Motor neuron (in vitro differentiated cells): ENCODE measurements around the gene DLX1. TPM values are rescaled to one million over a fixed set of nuclear protein-coding genes. Genes with fewer than 3 reads are reported as not detected.
"Not testable (repeated sequence)": the region's sequence is repeated elsewhere in the genome, so short reads cannot be mapped to it uniquely, and the experiment has no call there.

Experiments
- ATAC-seq, 8 experiments: fragments of 200-7000 bp; cut with Tn5 transposase; replicated peaks in 6 of 8; 2 replicates each; pipeline ENCODE4 v1.8.0; 2021; ENCODE audit warnings: mild to moderate bottlenecking in 8 of 8, moderate library complexity in 8 of 8
- H3K27ac ChIP-seq, 2 donors: fragments of 250-450 bp; sonication (Bioruptor Pico); 2 replicates each; pipeline ENCODE4 v1.9.0; 2021; ENCODE audit warnings: antibody characterized with exemption in 2 of 2, mild to moderate bottlenecking in 2 of 2, moderate library complexity in 1 of 2
- H3K4me1 ChIP-seq, 2 donors: fragments of 250-450 bp; sonication (Bioruptor Pico); replicated peaks in 1 of 2; 2 replicates each; pipeline ENCODE4 v1.6.1; 2021; ENCODE audit warnings: antibody characterized with exemption in 2 of 2, mild to moderate bottlenecking in 2 of 2, moderate library complexity in 1 of 2
- H3K4me3 ChIP-seq, 5 donors: fragments of 250-450 bp; sonication (Bioruptor Pico); 2 replicates each; pipeline ENCODE4 v1.9.0; 2021; ENCODE audit warnings: antibody characterized with exemption in 5 of 5, mild to moderate bottlenecking in 5 of 5, moderate library complexity in 4 of 5
- WGBS, 10 experiments: fragments of 450-650 bp; shearing (Covaris generic); methylation state at CpG; one replicate each; pipeline ENCODE4 v1.0.0; 2022; 5-methylcytosine and 5-hydroxymethylcytosine counted together
- in situ Hi-C, 9 experiments: fragments of 400-800 bp; cut with MboI; loops; one replicate each; pipeline ENCODE4 v1.15.0; 2021; ENCODE audit warnings: low sequenced_read_pairs in 9 of 9, low pct_unique_long_range_greater_than_20kb in 2 of 9; ENCODE audit not compliant: unreplicated experiment in 9 of 9
- total RNA-seq, 8 experiments: library from RNA; unstranded; fragments of 300-600 nt; gene quantifications; 2 replicates each; pipeline versions ENCODE4 v1.2.3 to v1.2.4, GENCODE V29; 2022

The DLX1 gene
- total RNA-seq, 8 experiments from 2014 or later = 0.09 to 76.5 (median 0.54) TPM; not detected in 1

- H3K27ac ChIP-seq = no peak overlapping the region
- WGBS, 10 experiments = 20 to 68% (median 49%) methylated on average over 1 to 12 of the region's 51 CpGs; no CpG with 5 or more reads in 4 of the 10 experiments
- no peak overlapping the region for H3K4me3 ChIP-seq
- H3K4me1 ChIP-seq = peaks cover 3 to 6% of the 10 kb centered on the region in 2 donors
- no peak for ATAC-seq
- in situ Hi-C loops = loop anchor here in 5 of 9 experiments (10.0 to 25.0 kb wide), 6 partner anchors 171 to 546 kb away; no protein-coding TSS in a partner anchor
These were observed 22.6 kb downstream of the DLX1 start for GRCh38 chr2:172107690-172108586.

DNA sequence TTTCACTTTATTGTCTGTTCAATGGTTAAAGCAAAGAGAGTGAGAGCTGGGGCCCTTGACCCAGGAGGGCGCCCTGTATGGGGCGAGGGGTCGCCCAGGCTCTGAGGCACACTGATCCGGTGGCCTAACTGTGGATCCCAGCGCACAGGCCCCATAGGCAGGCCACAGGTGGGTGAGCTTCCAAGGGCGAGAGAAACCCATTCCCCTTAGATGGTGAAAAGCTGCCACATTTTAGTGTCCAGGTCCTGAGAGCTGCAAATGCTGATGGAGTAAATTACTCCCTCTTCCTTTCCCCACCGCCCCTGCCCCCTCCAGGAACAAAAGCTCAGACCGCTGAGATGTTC is 23.3 kb downstream of the DLX1 start:
- ATAC-seq = no peak
- H3K4me3 ChIP-seq = no peak overlapping the region
- in situ Hi-C loops = loop anchor here in 5 of 9 experiments (10.0 to 25.0 kb wide), 6 partner anchors 171 to 546 kb away; no protein-coding TSS in a partner anchor
- 0 to 40% (median 29%) methylated on average over 1 of the region's 8 CpGs; no CpG with 5 or more reads in 7 of the 10 experiments for WGBS, 10 experiments
- no peak overlapping the region for H3K27ac ChIP-seq
- H3K4me1 ChIP-seq = peaks cover 0 to 6% of the 10 kb centered on the region in 2 donors

DNA sequence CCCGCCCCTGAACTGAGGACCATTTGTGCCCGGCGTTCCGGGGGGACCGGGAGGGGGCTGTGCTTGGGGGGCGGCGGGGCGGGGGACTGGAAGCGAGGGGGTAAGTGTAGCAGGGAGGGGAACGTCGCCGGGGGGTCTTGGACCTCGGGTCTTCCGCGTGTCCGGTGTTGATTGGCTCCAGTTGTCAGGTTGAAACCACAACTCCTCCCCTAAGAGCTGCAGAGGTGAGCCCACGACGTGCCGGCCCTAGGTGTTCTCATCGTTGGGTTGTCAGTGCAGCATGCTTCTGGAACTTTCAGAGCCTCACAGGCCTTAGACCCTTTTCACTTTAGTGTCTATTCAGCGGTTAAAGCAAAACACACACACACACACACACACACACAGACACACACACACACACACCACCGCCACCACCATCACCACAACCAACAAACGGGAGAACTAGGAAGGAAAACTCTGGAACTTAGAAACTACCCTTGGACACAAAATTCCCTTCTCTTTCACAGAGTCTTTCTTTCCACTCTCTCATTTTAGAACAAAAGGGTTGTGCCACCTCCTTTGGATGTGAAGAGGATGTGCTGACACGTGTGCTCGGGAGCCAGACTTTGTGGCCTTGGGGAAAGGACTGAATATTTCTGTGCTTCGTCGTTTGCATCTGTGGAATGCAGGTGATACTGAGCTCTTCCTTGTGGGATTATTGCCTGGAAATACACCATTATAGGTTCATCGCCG is 24.1 kb downstream of the DLX1 start:
- in situ Hi-C loops = loop anchor here in 5 of 9 experiments (10.0 to 25.0 kb wide), 6 partner anchors 172 to 547 kb away; no protein-coding TSS in a partner anchor
- Histone ChIP-seq H3K4me3 (no peak overlapping the region), H3K4me1 (peaks cover 0 to 6% of the 10 kb centered on the region in 2 donors), H3K27ac (no peak overlapping the region)
- WGBS, 10 experiments = 0 to 100% (median 79%) methylated on average over 1 to 6 of the region's 29 CpGs; no CpG with 5 or more reads in 3 of the 10 experiments
- ATAC-seq = no peak

- in situ Hi-C loops = loop anchor here in 5 of 9 experiments (10.0 to 25.0 kb wide), 6 partner anchors 173 to 548 kb away; no protein-coding TSS in a partner anchor
- Histone ChIP-seq H3K27ac (no peak overlapping the region), H3K4me1 (peaks cover 0 to 6% of the 10 kb centered on the region in 2 donors), H3K4me3 (no peak overlapping the region)
- ATAC-seq = no peak
- 52 to 99% (median 77%) methylated on average over 5 to 21 of the region's 31 CpGs for WGBS, 10 experiments
These were observed 24.9 kb downstream of the DLX1 start for GRCh38 chr2:172109988-172110811.

GRCh38 chr2:172113617-172114016 is 28.3 kb downstream of the DLX1 start:
- in situ Hi-C loops = loop anchor here in 5 of 9 experiments (25.0 kb wide), 5 partner anchors 176 to 551 kb away; no protein-coding TSS in a partner anchor
- 0 to 50% (median 27%) methylated on average over 1 to 2 of the region's 2 CpGs; no CpG with 5 or more reads in 1 of the 10 experiments for WGBS, 10 experiments
- no peak overlapping the region for H3K4me3 ChIP-seq
- H3K4me1 ChIP-seq = no peaks in the 10 kb centered on the region
- ATAC-seq = peak in 5 of 8 experiments; percentile 33 to 97 (median 89)
- no peak overlapping the region for H3K27ac ChIP-seq

DNA sequence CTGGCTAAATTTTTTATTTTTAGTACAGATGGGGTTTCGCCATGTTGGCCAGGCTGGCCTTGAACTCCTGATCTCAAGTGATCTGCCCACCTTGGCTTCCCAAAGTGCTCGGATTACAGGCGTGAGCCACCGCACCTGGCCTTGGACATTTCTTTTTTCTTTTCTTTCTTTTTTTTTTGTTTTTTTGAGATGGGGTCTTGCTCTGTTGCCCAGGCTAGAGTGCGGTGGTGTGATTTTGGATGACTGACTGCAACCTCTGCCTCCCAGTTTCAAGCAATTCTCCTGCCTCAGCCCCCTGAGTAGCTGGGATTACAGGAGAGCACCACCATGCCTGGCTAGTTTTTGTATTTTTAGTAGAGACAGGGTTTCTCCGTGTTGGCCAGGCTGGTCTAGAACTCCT is 28.9 kb downstream of the DLX1 start:
- not testable (repeated sequence) for ATAC-seq, H3K27ac ChIP-seq, H3K4me1 ChIP-seq, H3K4me3 ChIP-seq
- WGBS, 10 experiments = 86 to 100% (median 91%) methylated on average over 3 to 6 of the region's 6 CpGs; no CpG with 5 or more reads in 2 of the 10 experiments
- in situ Hi-C loops = loop anchor here in 5 of 9 experiments (25.0 kb wide), 5 partner anchors 177 to 552 kb away; no protein-coding TSS in a partner anchor

- Histone ChIP-seq H3K4me1 (no peaks in the 10 kb centered on the region), H3K4me3 (no peak overlapping the region), H3K27ac (no peak overlapping the region)
- WGBS, 10 experiments = 34 to 100% (median 80%) methylated on average over 1 to 3 of the region's 3 CpGs; no CpG with 5 or more reads in 1 of the 10 experiments
- in situ Hi-C loops = loop anchor here in 5 of 9 experiments (25.0 kb wide), 5 partner anchors 177 to 552 kb away; no protein-coding TSS in a partner anchor
- ATAC-seq = no peak
These were observed 29.3 kb downstream of the DLX1 start for GRCh38 chr2:172114579-172114978.

DNA sequence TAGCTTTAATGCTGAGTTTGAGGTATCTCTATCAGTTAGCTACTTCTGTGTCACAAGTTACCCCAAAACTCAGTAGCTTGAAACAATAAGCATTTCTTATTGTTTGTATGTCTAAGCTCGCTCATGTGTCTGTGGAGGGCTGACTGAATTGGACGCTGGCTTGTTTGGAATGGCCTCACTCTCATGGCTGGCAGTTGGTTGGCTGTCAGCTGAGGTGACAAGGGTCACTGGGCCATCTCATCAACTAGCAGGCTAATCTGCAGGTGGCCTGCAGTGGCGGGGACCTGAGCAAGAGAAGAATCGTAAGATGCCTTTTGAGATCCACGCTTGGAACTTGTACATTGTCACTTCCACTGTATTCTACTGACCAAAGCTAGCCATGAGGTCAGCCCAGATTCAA is 30.8 kb downstream of the DLX1 start:
- Histone ChIP-seq H3K4me1 (no peaks in the 10 kb centered on the region), H3K27ac (no peak overlapping the region), H3K4me3 (no peak overlapping the region)
- in situ Hi-C loops = loop anchor here in 5 of 9 experiments (25.0 kb wide), 5 partner anchors 179 to 554 kb away; no protein-coding TSS in a partner anchor
- 0 to 100% (median 79%) methylated on average over 1 to 4 of the region's 5 CpGs; no CpG with 5 or more reads in 2 of the 10 experiments for WGBS, 10 experiments
- ATAC-seq = no peak

GRCh38 chr2:172119089-172119488 is 33.8 kb downstream of the DLX1 start:
- peak in 2 of 8 experiments; percentile 20 to 32 for ATAC-seq
- Histone ChIP-seq H3K4me1 (no peaks in the 10 kb centered on the region), H3K27ac (no peak overlapping the region), H3K4me3 (no peak overlapping the region)
- in situ Hi-C loops = loop anchor here in 5 of 9 experiments (25.0 kb wide), 5 partner anchors 182 to 557 kb away; no protein-coding TSS in a partner anchor

- 0 to 94% (median 74%) methylated on average over 1 to 2 of the region's 2 CpGs; no CpG with 5 or more reads in 1 of the 10 experiments for WGBS, 10 experiments
- Histone ChIP-seq H3K4me1 (no peaks in the 10 kb centered on the region), H3K27ac (no peak overlapping the region), H3K4me3 (no peak overlapping the region)
- ATAC-seq = no peak
- in situ Hi-C loops = loop anchor here in 5 of 9 experiments (25.0 kb wide), 5 partner anchors 183 to 558 kb away; no protein-coding TSS in a partner anchor
These were observed 34.8 kb downstream of the DLX1 start for GRCh38 chr2:172120118-172120517.

DNA sequence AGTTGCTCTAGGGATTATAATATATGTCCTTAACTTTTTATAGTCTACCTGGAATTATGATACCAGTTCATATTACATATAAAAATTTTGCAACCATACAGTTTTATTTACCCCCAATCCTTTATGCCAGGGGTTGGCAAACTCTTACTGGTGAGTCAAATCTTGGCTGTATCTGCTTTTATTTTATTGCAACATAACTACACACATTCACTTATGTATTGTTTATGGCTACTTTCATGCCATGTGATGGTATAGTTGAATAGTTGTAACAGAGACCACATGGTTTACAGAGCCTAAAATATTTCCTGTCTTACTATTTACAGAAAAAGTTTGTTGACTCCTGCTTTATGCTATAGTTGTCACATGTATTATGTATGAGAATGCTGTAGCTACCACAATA is 43.2 kb downstream of the DLX1 start:
- Histone ChIP-seq H3K4me3 (no peak overlapping the region), H3K4me1 (no peaks in the 10 kb centered on the region), H3K27ac (no peak overlapping the region)
- in situ Hi-C loops = no loop called here
- ATAC-seq = no peak

DNA sequence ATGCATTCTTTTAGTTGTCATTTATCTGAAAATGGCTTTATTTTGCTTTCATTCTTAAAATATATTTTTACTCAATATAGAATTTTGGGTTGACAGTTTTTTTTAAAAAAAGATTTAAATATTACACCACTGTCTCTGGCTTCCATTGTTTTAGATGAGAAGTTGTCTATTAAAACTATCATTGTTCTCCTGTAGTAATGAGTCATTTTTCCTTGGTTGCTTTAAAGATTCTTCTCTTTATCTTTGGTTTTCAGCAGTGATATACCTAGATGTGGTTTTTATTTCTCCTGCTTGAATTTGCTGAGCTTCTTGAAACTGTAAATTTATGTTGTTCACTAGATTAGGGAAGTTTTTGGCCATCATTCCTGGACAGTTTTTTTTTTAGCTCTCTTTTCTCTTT is 44.1 kb downstream of the DLX1 start:
- Histone ChIP-seq H3K27ac (no peak overlapping the region), H3K4me1 (no peaks in the 10 kb centered on the region), H3K4me3 (no peak overlapping the region)
- in situ Hi-C loops = no loop called here
- no peak for ATAC-seq
